ENCODE data around the gene TRAPPC12.
A peak's percentile ranks its signal among the peaks of the same experiment; 100 is the strongest.
"Not testable (repeated sequence)": the region's sequence is repeated elsewhere in the genome, so short reads cannot be mapped to it uniquely, and the experiment has no call there.

Gene TRAPPC12

DNA sequence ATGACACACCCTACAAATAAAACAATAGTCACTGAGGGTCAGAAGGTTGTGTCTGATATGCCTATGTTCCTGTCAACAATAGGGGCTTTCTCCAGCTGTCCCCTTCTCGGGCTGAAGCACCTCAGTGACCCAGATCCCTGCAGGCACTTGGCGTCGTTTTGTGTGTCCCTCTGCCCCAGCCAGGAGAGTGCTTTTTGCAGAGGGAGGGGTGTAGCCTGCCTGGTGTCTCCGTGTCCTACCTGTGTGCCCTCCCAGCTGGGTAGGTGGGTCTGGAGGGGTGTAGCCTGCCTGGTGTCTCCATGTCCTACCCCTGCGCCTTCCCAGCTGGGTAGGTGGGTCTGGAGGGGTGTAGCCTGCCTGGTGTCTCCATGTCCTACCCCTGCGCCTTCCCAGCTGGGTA is 74.5 kb downstream of the TRAPPC12 start:
- not testable (repeated sequence) for DNase-seq (ENCODE audit: low read depth)

DNA sequence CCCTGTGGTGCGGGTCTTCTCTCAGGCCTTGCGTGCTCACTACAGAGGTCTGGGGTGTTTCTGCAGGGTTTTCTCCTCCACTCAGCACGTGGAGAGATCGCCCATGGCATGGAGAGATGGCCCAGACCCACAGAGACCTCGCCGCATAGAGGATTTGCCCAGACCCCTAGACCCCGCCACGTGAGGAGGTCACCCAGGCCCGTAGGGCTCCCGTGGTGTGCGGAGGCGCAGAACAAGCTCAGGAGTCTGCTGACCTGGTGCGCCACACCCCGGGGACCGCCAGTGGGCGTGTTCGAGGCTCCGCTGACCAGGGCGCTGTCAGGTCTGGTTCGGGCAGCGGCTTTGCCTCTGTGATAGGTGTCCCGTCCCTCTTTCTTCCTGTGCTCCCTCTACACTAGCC is 75.3 kb downstream of the TRAPPC12 start:
- DNase-seq (ENCODE audit: low read depth) = no peak

GRCh38 chr2:3456125-3456524 is 76.6 kb downstream of the TRAPPC12 start:
- no peak for DNase-seq (ENCODE audit: low read depth)

DNA sequence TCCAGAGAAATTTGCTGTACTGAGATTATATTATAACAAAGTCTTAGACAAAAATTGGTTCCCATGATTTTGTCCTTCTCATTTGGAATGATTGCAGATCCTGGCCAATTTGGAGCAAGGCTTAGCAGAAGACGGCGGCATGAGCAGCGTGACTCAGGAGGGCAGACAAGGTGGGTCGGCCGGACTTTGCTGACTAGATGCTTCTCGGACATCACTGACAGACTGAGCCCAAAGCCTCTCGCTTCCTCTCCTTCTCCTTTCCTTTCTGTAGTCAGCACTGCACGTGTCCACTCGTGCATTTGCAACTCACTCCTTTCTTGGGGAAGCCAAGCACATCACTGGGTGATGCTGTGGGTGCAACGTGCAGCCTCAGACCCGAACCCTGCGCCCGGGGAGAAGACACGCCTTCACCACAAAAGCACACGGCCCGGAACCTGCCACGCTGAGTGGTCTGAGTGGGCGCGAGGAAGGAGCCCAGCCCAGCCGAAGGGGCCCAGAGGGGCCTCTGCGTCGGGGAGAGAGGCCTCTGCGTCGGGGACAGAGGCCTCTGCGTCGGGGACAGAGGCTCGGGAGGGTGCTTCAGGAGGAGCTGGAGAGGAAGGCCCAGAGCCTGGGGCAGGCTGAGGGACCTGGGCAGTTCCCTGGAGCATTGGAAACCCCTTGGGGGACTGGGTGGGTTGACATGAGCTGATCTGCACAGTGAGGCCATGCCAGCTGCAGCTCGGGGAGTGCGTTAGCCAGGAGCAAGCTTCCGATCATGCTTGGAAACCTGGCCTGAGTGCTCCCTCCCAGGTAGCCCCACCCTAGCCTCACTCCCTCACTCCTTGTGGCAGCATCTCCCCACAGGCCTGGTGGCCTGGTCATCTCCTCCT is 78.3 kb downstream of the TRAPPC12 start:
- no peak for DNase-seq (ENCODE audit: low read depth)

DNA sequence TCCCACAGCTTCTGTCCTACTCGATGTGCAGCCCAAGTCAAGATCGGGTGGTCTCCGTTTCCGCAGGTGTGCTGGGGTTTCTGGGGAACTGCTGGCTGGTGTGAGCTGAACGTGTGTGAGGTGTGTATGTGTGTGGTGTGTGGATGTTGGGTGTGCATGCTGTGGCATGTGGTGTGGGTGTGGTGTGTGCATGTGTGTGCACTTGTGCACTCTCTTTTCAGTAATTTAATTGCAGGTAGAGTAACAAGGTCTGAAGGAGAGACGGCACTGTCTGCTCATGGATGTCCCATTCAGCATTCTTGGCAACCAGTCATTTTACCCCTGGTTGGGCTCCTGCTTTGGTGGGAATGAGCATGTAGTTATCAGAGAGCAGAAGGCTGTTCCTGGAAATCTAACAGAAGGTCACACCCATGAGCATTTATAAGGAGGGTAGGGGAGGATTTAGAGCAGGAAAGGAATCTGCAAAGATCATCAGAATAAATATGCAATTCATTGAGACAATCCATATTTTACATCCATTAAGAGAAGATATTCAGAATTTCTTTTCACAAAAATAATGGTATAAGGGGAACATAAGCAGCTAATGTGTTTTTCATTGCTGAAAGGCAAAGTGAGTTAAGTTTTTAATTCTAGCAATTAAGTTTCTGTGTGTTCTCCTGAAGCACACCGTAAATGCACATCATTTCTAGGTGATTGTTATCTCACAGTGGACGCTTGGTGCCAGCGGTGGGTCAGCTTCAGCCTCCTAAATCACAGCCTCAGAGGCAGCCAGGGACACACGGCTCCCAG is 79.1 kb downstream of the TRAPPC12 start:
- no peak for DNase-seq (ENCODE audit: low read depth)

- no peak for DNase-seq (ENCODE audit: low read depth)
These were observed 79.9 kb downstream of the TRAPPC12 start for GRCh38 chr2:3459185-3460015.

DNA sequence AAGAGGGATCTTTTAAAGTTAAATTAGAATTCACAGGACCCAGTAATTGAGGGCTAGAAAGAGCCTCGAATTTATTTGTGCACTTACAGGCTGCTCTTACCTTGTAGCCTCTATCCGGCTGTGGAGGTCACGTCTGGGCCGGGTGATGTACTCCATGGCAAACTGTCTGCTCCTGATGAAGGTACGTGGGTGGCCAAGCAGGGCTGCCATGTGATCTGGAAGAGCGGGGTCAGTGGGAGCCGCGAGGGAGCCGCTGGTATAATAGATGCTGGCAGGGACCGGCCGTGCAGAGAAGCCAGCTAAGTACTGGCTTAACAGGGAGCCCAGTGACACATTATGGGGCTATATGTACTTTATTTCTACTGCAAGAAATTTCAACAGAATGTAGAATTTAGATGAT is 80.7 kb downstream of the TRAPPC12 start:
- no peak for DNase-seq (ENCODE audit: low read depth)

GRCh38 chr2:3460831-3461800 is 81.6 kb downstream of the TRAPPC12 start:
- no peak for DNase-seq (ENCODE audit: low read depth)

- no peak for DNase-seq (ENCODE audit: low read depth)
These were observed 82.5 kb downstream of the TRAPPC12 start for GRCh38 chr2:3461801-3462492.

DNA sequence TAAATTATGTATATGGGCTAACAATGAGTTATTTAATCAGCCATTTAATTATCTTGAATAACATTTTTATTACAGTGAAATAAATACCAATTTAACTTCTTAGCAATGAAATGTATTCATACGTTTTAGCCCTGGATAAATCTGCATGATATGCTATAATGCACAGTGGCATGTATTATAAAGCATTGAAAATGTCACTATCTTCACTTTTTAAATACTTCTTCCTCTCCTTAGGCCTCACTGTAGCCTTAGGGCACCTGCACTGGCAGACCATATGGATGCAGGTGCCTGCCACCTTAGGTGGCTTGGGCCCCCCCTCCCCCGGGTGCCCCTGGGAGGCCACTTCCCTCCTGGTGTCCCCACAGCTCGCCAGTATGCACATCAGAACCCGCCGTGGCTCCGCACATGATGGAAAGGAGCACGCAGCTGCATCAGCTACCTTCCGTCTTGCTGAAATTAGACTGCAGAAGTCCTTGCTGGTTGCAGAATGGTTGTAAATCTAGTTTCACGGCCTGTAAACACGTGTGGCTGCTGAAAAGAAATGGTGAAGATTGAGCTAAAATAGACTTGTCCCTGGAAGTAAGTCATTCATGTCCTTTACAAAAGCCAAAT is 83.1 kb downstream of the TRAPPC12 start:
- no peak for DNase-seq (ENCODE audit: low read depth)

- no peak for DNase-seq (ENCODE audit: low read depth)
These were observed 83.8 kb downstream of the TRAPPC12 start for GRCh38 chr2:3463186-3463835.

DNA sequence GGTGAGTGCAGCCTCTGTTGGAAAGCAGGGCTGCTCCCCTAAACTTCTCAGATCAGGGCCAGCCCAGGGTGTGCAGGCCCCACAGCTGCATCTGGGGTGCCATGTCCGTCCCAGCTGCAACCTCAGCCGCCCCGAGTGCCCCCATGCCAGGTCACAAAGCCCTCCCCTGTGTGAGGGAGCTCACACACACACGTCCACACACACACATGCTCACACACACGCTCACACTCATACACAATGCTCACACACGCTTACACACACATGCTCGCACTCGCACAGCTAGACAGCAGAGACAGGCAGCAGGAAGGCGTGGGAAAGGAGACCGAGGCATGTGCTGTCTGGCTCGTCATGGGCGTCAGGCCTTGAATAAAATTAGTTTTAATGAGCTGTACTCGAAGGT is 84.5 kb downstream of the TRAPPC12 start:
- DNase-seq (ENCODE audit: low read depth) = no peak

GRCh38 chr2:3464401-3465005 is 85.0 kb downstream of the TRAPPC12 start:
- no peak for DNase-seq (ENCODE audit: low read depth)

- no peak for DNase-seq (ENCODE audit: low read depth)
These were observed 85.8 kb downstream of the TRAPPC12 start for GRCh38 chr2:3465328-3465727.

DNA sequence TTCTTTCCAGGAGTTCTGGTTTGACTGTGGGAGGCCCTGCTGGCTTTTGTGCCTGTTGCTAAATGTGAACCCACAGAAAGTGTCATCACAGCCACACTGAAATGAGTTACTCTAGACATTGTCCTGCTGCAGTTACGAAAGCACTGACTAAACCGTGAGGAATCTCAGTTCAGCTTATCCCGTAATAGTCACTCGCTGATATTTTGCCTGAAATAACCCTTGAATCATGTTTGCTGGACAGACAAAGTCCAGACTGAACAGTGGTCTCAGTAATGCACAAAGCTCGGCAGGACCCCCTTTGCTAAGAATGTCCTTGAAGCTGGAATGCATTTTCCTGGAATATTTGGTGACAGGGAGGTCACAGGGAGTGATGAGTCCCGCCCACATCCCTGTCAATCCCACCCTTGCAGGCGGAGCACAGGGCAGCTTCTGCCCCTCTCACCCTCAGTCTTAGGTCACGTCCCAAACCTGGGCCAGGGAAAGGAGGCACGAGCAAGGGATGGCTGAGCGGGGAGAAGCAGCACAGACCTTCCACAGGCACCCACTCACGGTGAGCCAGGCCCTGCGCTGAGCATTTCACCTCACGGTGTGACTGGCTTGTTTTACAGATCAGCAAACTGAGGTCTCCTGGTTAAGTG is 86.5 kb downstream of the TRAPPC12 start:
- DNase-seq (ENCODE audit: low read depth) = peak; percentile 79

DNA sequence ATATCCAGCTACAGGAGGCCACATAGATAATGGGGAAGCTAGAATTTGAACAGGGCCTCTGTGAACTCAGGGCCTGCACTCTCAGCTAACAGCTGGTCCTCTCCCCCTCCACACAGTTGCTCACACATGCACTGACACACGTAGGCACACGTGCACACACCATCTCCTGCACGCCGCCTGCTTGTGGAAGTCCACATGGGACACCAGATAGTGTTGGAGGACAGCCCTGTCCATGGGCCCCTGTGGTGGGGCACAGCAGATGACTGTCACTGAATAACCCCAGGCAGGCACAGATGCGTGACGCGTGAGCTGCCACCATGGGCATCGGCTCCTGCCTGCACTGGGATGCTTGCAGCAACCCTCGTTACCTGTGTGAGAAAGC is 87.0 kb downstream of the TRAPPC12 start:
- no peak for DNase-seq (ENCODE audit: low read depth)

GRCh38 chr2:3466966-3467365 is 87.5 kb downstream of the TRAPPC12 start:
- DNase-seq (ENCODE audit: low read depth) = no peak

GRCh38 chr2:3467654-3468053 is 88.2 kb downstream of the TRAPPC12 start:
- no peak for DNase-seq (ENCODE audit: low read depth)
